ENCODE results near the gene FRK.
"Not testable (repeated sequence)": the region's sequence is repeated elsewhere in the genome, so short reads cannot be mapped to it uniquely, and the experiment has no call there.

The FRK gene

DNA sequence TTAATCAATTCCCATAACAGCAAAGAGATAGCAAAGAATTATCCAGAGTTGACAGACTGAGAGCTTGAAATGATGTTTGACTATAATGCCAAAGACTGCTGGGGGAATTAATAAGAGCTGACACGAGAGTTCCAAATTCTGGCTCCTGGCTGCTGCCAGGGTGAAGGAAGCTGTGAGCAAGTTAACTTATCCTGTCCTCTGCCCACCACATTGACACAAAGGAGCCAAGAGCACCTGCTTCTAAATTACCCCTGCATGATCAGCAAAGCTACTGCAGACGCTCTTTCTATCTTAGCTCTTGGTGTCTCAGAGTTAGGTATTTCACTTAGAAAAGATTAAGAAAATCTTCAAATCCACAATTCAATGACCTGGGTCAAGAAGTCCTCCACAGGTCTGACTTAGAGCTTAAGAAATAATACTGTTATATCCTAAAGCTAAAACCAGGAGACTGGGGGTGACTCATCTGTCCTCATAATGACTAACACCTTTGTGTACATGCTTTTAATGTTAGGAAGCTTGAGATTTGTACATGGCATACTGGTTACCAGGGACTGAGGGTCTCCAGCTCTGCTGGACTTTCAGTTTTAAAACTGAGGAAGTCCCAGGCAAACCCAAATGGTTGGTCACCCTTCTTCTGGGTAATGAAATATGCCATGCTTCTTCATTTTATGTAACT lies 13.2 kb upstream of the FRK start:
- no peak for DNase-seq

DNA sequence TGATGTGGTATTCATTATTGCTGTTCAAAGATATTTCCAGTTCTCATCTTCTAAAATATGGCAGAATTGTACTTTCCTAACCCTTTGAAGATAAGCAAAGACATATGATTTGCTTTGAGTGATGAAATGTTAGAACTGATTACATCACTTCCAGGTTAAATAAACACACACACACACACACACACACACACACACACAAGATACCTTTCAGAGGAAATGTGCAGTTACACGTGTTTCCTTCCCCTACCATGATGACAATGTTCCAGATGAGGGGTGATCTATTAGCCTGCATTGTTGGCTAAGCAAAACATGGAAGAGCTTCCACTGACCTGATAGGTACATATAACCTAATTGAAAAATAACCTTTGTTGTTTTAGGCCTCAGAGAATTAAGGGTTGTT lies 11.7 kb upstream of the FRK start:
- no peak for DNase-seq

DNA sequence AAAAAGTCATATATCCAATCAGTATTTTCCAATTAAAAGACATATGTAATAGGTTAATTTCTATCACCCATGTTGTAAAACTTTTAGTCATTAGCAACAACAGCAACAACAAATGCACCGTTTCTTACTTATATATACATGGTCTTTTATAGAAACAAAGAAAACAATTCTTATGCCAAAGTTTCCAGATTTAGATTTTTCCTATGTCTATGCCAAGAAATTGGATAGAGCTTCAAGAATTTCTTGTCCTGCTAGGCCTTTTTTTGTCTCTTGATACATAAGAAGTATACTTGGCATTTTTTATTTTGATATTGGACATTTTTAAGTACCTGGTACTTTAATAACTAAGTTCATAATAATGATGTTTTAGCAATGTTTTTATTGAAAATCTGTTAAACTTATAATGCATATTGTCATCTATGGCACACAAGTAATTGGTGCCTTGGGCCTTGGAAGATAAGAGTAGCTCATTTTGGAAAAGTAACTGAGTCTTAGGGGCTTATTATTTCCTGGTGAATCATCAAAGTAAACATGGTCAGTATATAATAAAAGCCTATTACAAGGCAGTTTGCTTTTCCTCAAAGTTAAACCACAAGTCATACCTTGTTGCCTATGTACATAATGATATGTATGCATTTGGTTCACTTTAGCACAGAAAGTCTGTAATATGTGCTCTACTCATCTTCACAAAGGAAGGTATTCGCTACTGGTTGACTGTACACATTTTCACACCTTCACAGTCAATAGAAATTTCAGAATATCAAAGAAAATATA lies 10.1 kb upstream of the FRK start:
- DNase-seq = no peak

DNA sequence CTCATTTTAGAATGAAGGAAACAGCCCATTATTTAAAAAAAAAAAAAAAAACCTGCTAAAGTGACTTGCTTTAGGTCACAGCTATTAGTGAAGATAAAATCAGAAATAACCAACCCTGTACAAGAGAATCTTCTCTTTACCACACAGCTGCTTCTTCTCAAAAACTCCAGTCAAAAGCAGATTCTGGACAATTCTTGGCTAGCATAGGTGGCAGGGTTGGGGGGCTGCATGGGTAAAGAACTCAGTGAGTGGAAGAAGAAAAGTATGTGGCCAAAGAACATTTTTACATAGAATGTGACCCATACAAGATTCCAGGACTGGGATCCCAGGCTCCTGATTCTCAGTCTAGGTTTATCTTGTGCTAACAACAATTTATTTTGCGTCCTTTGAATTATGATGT lies 9.4 kb upstream of the FRK start:
- DNase-seq = no peak

DNA sequence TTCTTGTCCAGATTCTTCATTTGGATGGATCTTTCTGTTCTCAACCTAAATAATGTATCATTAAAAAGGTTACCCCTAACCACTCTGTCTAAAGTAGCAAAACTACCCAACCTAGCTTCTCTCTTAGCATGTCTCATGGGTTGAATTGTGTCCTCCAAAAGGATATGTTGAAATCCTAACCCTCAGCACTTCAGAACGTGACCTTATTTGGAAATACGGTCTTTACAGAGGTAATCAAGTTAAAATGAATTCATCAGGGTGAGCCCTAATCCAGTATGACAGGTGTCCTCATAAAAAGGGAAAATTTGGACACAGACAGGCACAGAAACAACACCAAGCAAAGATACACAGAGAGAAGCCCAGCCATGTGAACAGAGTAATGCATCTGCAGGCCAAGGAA lies 6.1 kb upstream of the FRK start:
- DNase-seq = no peak

DNA sequence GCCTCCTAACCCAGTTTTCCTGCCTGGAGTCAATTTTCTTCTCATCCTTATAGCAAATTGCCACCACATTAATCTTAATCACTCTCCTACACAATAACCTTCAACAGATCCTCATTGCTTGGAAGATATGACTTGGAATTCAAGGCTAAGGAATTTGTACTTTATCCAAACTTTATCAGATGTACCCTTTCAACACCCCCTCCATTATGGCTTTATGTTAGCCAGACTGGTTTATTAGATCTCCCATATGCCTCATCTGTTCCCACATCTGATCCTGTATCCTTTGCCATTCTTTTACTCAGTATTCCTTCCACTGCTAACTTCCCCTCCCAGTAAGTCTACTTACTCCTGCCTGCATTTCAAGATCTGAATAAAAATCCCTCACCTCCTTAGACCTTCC lies 4.0 kb upstream of the FRK start:
- no peak for DNase-seq

DNA sequence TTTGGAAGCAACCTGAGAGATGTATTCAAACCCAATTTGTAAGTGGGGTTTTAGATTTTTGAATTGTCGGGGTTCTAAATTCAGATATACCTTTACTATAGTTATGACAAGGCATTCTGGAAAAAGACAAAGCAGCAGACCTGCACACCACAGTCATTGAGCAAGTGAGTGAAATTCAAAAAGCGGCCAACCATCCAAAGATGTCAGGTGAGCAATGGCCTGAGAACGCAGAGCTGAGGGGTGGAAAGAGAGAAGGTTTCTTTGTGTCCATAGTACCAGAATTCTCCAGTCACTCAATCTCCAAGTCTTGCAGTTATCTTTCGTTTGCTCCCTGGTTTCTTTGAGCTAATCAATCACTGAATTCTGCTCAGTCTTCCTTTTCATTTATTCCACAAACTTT lies 1.8 kb upstream of the FRK start:
- no peak for DNase-seq

DNA sequence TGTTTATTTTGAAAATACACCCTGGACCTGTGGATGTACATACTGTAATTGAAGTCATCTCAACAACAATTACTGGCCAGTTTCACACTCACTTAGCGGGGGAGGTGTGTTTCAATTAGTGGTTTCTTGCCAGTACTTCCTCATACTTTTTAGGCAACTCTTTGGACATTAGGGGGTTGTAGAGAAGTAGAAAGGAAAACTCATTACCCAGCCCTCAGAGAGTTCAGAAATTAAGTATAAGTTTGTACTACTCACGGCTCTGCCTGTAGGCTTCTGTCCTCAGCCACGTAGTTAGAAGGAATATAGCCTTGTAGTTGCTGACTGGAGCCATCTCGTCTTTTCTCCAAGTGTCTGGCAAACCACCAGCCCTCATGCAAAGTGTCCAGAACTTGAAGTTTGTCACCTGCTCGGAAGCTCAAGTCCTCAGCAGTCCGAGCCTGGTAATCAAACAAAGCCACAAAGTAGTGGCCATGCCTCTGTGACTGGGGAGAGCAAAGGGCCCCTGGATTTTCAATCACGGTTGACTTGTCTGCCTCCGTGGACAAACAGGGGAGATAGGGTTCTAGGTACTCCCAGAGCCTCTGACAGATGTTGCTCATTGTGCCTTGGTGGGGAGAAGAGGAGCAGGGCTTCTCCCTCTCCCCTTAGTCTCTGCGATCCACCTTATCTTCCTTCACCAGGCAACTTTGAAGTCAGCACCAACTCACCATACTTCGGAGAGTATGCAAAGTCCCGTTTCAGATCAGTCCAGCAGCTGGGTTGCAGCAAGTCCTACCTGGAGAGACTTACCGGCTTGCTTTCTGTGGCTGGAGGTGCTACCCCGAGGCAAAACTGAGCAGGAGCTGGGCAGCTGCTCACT lies 749 bp downstream of the FRK start:
- DNase-seq = no peak

DNA sequence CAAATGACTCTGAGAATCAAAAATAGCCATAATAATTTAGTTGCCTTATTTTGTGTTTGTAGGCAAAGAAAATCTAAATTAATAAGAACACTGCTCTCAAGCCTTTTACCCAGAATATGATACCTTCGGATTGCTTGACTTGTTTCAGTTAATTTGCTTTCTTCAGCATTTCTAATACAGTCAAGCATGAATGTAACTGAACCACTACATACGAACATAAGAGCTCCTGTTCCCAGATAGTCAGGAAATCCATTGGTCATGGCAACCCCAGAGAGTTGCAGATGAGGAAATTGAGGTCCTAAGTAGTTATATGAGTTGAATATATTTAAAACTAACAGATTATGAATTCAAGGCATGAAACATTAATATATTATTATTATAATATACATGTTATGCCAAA lies 2.9 kb downstream of the FRK start:
- no peak for DNase-seq

DNA sequence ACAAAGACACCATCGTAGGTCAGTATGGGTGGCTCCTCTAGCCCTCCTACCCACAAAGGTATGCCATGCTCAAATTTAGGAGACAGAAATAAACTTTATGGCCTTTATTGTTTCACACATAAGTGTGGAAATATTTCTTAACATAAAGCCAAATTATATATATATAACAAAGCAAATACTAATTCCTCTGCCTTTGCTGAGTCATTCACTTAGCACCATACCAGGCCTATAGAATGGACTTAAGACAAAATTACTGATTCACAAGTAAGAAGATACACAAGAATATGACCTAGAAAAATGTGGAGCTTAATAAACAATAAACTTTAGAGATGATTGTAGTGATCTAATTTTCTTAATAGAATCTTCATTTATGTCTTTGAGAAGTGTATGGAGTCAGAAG lies 5.2 kb downstream of the FRK start:
- DNase-seq = no peak

DNA sequence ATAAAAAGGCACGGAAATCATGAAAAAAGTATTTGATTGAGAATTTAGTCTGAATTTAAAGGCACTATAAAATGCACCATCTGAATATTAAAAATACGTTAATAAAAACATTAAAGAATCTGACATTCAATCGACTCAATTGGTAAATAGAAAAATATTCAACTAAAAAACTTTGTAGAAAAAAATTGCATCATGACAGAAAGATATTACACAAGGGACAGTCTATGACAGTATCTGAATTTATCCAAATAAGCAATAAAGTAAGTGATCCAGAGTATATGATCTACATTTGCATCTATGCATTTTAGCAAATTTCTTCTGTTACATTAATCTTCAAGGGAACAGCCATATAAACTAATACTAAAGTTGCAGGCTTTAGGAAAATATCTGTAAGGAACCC lies 9.4 kb downstream of the FRK start:
- no peak for DNase-seq

DNA sequence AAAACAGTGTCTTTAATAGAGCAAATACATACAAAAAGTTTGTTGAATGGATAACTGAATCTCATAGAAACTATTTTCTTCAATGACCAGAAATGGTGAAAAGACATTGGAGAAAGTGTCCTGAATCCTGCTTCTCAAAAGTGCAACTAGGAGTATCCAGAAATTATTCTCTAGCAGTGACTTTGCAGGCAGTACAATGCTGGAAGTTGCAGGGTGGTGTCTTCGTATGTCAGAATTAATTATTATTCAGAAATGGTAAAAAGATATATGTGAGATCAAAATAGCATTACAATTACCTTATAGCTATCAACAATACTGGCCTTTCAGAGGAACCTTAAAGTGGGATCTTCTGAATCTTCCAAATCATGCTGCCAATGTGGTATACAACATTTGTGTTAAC lies 10.0 kb downstream of the FRK start:
- no peak for DNase-seq

DNA sequence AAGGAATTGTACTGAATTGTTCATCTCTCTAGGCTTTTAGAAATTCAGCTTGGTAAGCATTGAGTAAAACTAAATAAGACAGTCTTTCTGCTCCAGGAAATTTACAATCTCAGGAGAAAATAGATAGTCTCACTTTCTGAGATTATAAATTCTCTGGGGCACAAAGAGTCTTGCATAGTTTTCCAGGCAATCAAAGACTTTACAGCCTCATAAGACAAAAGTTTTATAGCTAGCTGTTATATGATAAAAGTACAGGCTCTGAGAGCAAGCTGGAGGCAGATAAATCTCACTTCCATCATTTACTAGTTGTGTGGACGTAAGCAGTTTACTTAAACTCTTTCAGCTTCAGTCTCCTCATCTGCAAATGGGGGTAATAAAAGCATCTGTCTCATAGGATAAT lies 11.4 kb downstream of the FRK start:
- no peak for DNase-seq

DNA sequence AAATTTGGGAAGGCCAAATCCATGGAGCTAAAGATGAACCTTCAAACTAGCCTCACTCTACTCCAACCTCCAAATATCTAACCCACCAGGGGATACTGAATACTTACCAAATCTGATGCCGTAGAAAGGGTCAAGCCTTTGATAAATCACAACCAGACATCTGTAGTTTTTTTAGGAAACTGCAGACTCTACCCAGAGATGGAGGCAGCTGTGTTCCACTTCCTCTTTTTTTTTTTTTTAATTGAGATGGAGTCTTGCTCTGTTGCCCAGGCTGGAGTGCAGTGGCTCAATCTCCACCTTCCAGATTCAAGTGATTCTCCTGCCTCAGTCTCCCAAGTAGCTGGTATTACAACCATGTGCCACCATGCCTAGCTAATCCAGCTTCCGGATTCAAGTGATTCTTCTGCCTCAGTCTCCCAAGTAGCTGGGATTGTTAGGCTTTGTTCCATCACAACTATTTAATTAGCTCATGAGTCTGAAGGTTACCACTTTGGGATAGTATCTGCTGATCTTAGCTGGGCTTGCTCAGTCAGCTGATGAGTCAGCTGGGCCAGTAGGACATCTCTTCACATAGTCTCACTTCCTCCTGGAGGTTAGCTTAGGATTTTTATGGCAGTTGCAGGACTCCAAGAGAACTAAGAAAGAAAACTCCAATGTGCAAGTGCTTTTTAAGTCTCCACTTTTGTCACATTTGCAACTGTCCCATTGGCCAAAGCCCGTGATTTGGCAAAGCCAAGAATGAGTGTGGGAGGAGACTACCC lies 13.3 kb downstream of the FRK start:
- no peak for DNase-seq

DNA sequence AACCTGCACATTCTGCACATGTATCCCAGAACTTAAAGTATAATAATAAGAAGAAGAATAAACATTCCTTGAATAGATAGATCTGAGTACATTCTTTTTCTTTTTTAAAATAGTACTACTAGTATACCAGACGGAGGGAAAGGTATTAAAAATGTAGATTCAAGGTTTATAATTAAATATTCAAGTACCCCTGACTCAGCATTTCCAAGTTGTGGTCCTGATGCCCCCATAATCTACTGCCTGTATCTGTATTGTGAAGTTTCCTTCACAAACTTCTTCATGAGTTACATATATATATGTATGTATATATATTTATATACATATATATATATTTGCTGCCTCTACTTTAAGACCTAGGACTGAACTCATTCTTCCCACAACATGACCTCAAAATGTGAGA lies 14.0 kb downstream of the FRK start:
- DNase-seq = no peak

DNA sequence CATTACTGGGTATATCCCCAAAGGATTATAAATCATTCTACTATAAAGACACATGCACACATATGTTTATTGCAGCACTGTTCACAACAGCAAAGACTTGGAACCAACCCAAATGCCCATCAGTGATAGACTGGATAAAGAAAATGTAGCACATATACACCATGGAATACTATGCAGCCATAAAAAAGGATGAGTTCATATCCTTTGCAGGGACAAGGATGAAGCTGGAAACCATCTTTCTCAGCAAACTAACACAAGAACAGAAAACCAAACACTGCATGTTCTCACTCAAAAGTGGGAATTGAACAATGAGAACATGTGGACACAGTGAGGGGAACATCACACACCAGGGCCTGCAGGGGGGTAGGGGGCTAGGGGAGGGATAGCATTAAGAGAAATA lies 14.4 kb downstream of the FRK start:
- DNase-seq = not testable (repeated sequence)

DNA sequence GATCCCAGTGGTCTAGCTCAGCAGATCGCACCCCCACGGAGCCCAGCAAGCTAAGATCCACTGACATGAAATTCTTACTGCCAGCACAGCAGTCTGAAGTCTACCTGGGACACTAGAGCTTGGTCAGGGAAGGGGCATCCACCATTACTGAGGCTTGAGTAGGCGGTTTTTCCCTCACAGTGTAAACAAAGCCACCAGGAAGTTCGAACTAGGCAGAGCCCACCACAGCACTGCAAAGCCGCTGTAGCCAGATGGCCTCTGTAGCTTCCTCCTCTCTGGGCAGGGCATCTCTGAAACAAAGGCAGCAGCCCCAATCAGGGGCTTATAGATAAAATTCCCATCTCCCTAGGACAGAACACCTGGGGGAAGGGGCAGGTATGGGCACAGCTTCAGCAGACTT lies 18.8 kb downstream of the FRK start:
- DNase-seq = no peak

DNA sequence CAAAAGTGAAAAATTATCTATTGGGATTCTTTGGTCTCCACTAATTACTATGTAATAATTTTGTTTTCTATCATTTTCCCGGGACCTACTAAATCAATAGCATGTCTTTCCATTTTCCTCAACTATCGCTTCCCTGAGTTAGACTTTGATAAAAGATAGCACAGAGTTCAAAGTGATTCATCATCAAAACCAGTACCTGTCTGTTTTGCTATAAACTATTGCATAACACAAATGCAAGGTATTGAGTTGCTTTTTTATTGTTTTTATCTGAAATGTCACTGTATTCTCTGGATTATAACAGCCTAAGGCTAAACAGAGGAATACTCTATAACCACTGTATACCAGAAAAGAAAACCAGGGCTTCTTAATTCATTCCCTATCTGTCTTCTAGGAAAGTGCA lies 19.7 kb downstream of the FRK start:
- DNase-seq = no peak

DNA sequence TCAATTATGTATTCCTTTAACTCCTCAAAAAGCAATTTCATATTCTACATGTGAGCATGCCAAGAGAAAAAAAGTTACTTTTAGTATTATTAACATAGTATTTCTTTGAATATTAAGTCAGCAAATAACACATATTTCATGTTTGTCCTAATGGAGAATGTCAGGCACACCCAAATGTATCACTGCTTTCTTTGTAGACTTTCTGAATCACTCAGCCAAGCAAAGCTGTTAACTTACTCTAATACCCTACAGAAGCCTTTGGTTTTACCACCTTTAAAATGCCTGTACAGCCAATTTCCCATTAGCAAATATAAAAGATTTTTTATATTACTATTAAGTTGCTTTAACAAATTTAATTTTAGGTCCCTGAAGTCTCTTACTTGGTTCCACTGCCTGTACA lies 23.8 kb downstream of the FRK start:
- no peak for DNase-seq

DNA sequence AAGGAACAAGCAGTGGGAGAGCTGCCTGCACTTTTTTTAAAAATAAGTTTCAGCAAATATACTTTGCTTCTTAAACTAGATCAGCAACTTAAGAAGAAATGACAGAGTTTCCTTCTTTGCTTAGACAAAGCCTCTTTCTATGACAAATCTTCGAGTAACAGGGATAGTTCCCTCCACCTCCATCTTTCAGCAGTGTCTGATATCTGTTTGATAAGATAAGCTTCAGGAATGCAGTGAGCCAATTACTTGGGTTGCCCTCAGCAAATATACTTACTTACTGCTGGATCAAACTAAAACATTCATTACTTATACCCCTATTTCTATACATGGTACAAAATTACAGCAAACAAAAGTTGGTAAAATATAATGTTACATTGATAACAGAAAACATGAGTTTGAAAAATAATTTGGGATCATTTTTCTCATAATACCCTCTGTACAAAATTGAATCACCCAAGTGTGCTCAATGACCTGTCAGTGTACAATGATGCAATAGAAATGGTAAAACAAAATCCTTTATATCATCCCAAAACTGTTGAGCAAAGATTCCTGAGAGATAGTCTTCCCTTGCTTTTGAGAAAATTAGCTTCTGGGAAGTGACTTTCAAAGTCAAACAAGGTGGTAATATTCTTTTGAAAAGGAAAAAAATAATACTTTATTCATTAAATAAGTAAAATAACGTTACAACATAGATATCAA lies 24.5 kb downstream of the FRK start:
- DNase-seq = no peak

DNA sequence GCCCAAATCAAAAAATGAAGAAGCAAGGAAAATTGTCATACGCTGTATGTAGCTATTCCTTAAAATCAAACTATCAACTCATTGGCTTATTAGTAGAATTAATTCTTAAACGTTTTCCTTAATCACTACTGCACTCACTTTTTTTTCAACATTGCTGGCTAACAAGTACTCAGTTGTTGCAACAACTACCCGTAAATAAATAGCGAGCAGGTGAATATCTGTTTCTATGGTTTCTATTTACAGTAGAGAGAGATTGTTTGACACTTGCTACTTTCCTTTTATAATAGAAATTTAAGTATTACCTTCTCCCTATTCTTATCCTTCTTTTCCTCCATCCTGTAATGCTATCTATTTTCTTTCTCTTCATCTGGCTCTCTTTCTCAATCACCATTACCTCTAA lies 25.1 kb downstream of the FRK start:
- no peak for DNase-seq

DNA sequence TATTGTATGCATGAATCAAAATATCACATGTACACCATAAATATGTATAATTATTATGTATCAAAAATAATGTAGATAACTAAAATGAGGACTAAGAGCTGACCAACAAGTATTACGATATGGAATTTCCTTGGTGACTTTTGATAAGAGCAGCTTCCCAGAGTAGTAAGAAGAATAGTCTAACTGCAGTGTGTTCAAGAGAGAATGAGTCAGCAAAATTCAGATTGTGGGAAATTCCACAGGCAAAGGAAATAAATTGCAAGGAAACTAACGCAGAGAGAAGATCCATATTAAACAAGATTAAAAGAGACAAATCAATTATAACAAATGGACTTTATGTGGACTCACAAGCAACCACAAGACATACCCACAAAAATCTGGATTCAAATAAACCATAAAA lies 26.4 kb downstream of the FRK start:
- DNase-seq = no peak

All from activated naive CD4-positive, alpha-beta T cell treated with anti-CD3 and anti-CD28 coated beads, Interleukin-2, amount 50 U/mL, for 16 hours (primary cell).